Activated T-cell treated with anti-CD3 and anti-CD28 coated beads for 1 hour (primary cell): ENCODE results near the gene TBX15.
"Not testable (repeated sequence)": the region's sequence is repeated elsewhere in the genome, so short reads cannot be mapped to it uniquely, and the experiment has no call there.

Experiments used
- DNase-seq: peaks from one replicate; pipeline ENCODE4 v3.0.0-alpha.2; 2020; ENCODE audit warnings: low read depth

TBX15 gene

DNA sequence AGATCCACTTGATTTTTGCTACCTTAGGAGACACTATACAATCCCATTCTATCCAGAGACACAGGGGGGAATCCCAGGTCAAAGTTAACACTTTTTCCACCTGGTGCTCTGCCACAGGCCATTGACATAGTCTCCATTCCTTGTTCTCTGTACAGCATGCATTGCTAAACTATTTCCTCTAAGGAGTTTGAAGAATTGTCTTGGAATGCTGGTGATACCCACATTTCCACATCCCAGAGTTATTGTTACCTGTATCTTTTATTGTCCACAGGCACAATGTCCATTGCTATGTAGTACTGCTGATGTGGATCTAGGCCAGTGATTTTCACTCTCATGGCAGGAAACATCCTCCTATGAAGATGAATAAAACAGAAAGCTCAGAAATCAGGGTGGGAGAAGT, 61.9 kb downstream of the TBX15 start:
- DNase-seq, result no peak

GRCh38 chr1:118925651-118926050, 62.5 kb downstream of the TBX15 start:
- no peak for DNase-seq

DNA sequence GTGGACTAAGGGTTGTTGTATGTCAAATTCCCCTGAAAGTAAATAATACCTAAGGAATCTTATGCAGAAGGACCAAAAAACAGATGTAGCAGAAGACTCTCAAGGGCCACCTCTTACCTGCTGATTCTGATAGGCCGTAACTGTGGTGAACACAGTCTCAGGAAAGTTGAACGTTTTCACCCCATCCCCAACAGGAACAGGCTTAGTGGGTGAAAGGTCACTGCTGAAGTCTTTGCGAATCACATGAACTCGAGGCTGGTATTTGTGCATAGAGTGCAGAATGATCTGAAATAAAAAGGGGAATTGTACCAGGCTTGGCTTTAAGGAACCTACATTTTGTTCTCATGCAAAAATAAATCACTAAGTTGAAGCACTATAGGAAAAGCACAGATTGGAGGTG, 64.8 kb downstream of the TBX15 start:
- no peak for DNase-seq

GRCh38 chr1:118921994-118922393, 66.1 kb downstream of the TBX15 start:
- DNase-seq, result no peak

DNA sequence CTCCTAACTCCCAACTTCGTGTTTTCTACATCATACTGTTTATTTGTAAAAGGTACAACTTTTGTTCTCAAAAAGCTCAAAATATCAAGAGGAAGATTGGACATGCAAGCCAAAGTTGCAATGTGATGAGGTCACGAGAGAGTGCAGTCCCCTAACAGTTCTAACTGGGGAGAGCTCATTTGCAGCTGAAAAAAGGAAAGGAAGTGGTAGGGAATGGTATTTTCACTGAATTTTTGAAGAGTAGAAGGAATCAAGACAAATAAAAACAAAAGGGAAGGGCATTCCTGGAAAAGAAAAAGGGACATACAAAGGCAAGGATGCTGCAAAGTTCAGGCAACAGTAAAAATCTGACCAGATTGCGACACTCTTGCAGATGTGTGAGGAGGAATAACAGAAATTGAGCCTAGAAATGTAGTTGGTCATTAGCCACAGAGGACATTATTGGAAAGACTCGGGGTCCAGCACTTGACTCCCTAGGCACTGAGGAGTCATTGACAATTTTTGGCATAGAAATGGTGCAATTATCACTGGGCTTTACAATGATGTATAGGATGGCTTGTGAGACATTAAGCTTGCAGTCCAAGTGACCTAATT, 67.9 kb downstream of the TBX15 start:
- DNase-seq, result no peak

DNA sequence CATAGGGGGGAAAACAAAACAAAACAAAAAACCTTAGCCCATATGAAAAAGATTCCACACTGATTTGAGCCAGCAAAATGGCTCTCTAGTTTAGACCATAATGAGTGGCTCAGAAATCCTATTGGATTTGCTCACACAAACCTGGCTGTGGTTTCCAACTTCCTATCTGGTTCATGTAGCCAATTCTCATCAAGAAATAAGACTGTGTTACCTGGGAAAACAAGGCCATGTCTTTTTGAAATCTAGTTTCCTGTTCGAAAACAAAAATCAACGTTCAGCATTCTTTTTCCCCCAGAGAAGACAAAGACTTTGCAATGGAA, 69.2 kb downstream of the TBX15 start:
- DNase-seq, result no peak

DNA sequence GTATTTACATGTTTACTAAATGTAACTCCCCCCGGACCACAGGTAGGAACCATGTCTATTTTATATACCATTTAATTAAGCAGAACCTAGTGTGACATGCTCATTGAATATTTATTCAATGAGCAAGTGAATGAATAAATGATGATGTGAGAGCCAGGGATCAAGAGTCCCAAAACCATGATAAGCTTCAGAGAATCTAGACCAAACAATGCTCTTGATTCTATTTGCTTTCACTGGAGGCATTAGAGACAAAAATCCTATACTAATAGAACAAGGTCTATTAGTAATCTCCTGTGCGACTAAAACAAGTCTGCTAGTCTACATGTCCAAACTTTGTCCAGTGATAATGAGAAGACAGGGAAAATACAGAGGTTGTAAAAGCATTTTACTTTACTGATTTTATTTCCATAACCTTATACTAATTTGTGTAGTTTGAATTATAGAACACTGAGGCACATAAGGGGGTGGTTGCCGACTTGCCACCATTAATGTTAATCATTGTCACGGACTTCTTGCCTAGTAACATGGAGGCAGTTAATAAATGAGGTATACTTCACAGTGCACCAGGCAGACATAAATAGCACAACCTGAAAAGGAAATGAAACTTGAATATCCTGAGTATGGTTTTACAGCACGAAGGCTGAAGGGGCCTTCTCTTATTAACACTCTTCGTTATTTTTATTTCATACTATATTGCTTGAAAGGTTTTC, 69.8 kb downstream of the TBX15 start:
- DNase-seq, result no peak

GRCh38 chr1:118916346-118916745, 71.8 kb downstream of the TBX15 start:
- DNase-seq, result not testable (repeated sequence)

DNA sequence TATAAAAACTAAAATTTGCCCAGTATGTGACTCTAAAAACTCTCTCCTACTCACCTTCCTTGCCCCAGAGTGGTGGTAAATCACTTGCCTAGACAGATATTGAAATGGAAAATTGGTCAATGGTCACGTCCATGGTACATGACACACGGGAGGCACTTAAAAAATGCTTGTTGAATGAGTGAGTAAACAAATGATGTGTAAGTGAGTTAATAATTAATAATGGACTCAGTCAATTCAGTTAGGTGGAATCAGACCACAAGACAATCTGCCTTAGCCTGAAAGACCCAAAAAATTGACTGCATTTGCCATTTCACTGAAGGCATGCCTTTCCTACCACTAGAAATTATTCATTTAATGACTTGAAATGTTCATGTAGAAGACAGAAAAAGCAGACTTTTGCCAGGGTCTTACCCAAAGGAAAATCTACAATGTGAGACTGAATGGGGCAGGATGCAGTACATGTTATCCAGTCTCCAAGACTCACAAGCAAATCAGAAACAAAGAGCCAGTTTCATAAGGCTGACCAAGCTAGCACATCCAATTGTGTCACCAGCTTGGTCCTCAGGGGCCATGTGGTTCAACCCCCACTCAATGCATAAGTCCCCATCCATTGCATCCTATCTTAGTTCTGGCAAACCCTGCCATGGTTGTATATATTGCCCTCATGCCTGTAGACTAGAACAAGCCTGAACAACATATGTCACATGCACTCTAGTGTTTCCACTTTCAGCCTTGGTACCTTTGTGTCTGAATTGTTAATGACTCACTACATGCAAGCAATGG, 73.6 kb downstream of the TBX15 start:
- no peak for DNase-seq

DNA sequence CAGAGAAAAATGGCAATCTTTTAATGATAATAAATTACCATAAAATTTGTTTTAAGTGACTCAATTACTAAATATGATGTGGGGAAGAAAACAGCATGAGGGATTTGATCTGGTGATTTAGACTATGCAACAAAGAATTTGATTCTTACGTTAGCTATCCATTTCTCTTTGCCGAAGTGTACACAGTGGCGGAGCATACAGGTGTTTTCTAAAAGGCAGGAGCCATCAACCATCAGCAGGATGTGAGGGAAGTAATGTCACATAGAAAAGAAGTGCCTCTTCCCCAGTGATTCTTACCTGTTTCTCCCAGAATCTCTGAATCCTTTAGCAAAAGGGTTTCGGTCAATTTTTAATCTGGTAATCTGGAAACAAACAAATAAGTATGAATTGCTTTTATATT, 74.3 kb downstream of the TBX15 start:
- DNase-seq, result no peak

GRCh38 chr1:118912574-118912973, 75.6 kb downstream of the TBX15 start:
- no peak for DNase-seq

DNA sequence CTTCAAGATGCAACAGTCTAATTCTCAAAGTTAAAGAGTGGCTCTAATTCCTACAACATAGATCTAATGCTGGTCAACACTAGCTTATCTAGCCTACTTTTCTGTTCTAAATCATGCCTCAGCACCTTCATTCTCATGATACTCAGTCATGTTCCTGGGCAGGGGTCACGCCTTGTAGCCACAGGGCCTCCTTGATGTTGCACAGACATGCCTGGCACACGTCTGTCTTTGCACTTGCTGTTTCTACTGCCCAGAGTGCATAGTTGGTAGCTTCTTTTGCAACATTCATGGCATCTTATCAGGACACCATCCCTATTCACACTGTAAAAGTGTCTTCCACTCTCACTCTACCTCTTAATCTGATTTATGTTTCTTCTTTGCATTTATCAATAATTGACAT, 76.6 kb downstream of the TBX15 start:
- no peak for DNase-seq

- no peak for DNase-seq
Observed at GRCh38 chr1:118907466-118907865, 80.7 kb downstream of the TBX15 start.

DNA sequence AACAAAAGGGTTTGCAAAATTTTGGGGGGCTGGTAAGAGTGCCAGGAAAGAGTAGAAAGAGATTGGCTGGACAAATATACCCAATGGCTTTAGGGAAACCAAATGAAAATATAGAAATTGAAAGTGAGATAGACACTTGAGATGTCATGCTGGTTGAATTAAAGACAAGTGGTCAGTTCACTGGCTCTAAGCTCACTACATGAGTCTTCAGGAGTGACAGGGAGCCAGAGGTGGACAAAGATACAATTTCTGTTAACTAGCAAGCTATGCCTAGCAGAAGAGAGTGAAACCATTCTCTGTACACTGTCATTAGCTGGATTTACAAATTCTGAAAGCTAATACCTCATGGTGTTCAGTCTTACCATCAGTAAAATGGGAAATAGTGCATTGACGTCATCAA, 82.5 kb downstream of the TBX15 start:
- no peak for DNase-seq

GRCh38 chr1:118905196-118905595, 82.9 kb downstream of the TBX15 start:
- no peak for DNase-seq

- no peak for DNase-seq
Observed at GRCh38 chr1:118902711-118903191, 85.4 kb downstream of the TBX15 start.

- no peak for DNase-seq
Observed at GRCh38 chr1:118902299-118902698, 85.8 kb downstream of the TBX15 start.

DNA sequence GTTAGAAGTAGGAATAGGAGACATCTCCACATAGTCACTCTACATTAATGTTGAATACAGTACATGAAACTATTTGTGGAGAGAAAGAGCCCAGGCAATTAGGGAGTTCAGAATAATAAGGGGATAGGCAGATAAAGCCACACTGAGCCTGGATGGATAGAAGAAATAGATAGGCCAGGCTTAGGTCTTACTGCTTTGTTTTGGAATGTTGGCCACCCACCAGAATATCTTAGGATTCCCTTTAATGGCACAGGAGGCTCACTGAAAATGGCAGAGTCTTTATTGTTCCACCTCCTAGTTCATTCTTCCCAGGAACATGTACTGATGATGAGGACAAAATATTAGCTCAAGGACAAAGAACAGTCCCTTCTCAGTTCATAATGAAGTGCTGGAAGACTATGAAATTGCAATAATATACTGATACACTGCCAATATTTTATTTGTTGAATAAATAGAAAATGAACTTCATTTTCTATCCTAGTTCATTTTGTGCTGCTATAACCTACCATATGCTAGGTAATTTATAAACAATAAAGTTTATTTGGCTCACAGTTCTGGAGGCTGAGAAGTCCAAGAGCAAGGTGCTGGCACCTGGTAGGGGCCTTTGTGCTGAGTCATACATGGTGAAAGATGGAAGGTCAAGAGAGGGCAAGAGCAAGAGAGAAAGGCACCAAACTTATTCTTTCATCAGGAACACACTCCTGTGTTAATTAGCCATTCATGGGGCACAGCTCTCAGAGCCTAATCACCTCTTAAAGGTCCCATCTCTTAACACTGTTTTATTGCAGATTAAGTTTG, 87.3 kb downstream of the TBX15 start:
- no peak for DNase-seq

DNA sequence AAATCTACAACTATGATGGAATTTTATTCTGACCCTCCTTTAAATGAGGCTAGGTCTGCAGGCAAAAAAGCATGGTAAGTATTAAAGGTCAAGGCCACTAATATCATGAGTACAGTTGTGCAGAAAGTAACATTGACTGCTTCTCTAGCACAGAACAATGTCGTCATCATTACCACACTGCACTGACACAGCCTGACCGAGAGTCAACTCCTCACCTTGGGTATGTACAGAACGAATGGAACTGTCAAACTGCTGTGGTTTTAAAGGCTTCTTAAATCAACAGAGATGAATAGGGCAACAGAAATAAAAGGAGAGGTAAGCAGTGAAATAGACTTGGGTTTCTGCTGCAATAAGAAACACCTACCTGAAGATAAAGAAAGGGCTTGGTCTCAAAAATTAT, 88.8 kb downstream of the TBX15 start:
- DNase-seq, result no peak

DNA sequence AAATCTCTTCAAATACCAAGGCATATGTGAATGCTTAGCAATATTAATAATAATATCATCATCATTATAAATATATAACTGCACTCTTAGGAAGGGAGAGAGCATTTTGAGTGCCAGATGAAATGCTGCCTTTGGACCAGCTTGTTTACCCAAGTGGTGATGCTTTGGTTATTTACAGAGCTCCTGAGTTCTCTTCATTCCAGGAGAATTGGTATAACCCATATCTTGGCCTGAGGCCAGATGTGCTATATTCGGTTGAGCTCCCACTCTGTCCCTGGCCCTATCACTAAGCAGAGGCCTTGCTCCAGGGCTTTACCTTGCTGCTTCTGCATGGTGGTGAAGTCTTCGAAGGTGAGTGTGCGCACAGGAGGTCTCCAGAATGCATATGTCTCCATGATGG, 89.4 kb downstream of the TBX15 start:
- no peak for DNase-seq

DNA sequence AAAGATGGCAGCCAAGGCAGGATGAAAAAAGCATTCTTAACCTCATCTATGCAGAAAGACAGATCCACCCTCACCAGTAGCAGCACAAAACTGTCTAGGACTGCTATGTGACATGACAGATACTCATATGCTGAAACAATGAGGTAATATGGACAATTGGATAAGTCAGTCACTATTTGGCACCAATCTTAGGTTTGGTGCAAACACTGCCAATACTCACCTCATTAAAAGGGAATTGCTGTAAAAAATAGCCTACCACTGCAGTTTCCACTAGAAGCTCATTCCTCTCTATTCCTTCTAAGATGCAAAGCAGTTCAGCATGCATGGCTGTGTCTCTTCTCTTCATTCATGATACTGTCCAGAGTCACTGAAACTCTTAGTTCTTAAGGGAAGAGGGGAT, 91.7 kb downstream of the TBX15 start:
- no peak for DNase-seq

GRCh38 chr1:118894836-118895235, 93.3 kb downstream of the TBX15 start:
- no peak for DNase-seq
